SW480 (cell line): ENCODE measurements around the gene ADK.
"Not testable (repeated sequence)": the region's sequence is repeated elsewhere in the genome, so short reads cannot be mapped to it uniquely, and the experiment has no call there.

ENCODE experiments used
- DNase-seq: peaks from one replicate; pipeline ENCODE4 v3.0.0-alpha.2; 2016; ENCODE audit warnings: low spot score

The ADK gene

GRCh38 chr10:74490551-74490950 lies 339.5 kb downstream of the ADK start:
- DNase-seq: no peak

GRCh38 chr10:74491014-74491413 lies 340.0 kb downstream of the ADK start:
- no peak for DNase-seq

- DNase-seq: not testable (repeated sequence)
Measured at GRCh38 chr10:74496276-74496675, 345.3 kb downstream of the ADK start.

DNA sequence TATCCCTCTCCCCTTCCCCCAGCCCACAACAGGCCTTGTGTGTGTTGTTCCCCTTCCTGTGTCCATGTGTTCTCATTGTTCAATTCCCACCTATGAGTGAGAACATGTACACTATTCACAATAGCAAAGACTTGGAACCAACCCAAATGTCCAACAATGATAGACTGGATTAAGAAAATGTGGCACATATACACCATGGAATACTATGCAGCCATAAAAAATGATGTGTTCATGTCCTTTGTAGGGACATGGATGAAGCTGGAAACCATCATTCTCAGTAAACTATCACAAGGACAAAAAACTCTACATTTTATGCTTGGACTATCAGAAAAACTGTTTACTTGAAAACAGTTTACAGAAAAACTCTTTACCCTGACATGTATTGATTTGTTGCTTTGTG lies 347.6 kb downstream of the ADK start:
- DNase-seq: not testable (repeated sequence)

GRCh38 chr10:74500026-74500704 lies 349.1 kb downstream of the ADK start:
- DNase-seq: no peak

DNA sequence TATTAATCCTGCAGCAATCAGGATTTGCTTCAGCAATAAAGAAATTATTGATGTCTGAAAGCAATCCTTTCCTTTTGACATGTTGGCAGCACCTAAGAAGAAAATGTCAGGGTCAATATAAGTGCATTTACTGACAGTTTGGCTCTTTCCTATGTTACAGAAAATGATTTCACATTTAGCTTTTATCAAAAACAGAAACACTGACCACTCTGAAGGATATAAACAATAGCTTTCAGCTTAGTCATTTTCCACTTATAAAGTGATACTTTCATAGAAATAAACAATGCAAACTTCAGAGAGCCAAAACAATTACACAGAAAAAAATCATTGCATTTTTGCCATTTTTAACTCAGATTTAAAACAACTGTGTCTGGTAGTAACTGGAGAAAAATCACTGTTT lies 349.8 kb downstream of the ADK start:
- DNase-seq: no peak

DNA sequence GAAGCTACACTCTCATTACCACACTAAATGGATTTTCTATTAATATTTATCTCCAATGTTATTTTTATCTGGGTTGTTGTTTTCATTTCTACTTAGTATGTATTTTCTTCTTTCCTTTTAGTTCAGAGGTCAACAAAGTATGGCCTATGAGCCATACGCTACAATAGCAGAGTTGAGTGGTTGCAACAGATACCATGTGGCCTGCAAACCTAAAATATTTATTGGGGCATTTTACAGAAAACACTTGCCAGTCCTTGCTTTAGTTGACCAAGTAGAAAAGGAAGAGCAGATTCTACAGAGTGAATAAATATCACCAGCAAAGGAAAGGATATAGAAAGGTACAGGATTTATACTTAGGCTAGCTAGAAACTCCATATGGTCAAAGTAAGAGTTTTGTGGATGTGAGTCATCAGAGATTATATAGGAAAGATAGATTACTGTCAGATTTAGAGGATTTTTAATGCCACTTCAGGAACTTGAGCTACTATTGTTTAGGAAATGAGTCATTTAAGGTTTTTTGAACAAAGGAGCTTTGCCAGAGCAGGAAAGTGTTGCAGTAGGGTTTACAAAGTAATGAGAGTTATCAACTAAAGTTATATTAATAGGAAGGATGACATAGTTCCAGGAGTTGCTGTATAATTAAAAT lies 352.1 kb downstream of the ADK start:
- no peak for DNase-seq

DNA sequence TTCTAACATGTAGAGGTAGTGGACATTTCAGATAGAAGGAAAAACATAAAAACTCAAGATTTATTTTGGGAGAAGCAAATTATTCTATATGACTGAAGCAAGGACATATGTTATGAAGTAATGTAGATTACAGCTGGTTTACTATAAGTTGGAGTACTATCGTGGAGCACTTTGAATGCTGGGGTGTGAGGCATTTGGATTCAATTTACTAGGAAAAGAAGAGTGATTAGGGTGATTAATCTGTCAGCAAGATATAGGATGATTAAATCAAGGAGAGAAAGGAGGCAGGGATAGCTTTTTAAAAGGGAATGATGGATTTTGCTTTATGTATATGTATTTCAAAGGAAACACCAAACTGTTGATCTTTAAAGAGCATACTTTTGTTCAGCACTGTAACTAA lies 356.9 kb downstream of the ADK start:
- DNase-seq: no peak

DNA sequence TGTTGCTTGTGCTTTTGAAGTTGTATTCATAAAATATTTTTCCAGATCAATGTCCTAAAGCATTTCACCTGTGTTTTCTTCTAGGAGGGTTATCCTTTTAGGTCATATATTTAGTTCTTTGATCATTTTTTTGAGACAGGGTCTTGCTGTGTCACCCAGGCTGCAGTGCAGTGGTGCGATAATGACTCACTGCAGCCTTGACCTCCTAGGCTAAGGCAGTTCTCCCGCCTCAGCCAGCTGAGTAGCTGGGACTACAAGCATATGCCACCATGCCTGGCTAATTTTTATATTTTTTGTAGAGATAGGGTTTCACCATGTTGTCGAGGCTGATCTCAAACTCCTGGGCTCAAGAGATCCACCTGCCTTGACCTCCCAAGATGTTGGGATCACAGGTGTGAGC lies 359.6 kb downstream of the ADK start:
- no peak for DNase-seq

DNA sequence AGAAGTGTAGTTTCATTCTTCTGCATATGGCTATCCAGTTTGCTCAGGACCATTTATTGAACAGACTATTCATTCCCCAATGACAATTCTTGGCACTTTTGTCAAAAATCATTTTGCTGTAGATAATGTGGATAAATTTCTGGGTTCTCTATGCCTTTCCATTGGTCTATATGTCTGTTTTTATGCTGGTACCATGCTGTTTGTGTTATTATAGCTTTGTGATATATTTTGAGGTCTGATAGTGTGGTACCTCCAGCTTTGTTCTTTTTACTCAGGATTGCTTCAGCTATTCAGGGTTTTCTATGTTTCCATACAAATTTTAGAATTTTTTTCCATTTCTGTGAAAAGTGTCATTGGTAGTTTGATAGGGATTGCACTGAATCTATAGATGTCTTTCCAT lies 360.0 kb downstream of the ADK start:
- DNase-seq: no peak

DNA sequence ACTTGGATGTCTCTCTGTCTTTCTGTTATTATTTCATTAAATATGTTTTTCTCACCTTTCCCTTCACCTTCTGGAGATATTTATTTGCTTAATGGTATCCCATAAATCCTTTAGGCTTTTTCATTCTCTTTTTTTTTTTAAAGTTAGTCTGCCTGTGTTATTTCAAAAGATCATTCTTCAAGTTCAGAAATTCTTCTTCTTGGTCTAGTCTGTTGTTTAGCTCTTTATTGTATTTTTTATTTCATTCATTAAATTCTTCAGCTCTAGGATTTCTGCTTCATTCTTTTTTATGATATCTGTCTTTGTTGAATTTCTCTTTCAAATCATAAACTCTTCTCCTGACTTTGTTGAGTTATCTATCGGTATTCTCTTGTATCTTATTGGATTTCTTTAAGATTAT lies 363.3 kb downstream of the ADK start:
- DNase-seq: no peak

DNA sequence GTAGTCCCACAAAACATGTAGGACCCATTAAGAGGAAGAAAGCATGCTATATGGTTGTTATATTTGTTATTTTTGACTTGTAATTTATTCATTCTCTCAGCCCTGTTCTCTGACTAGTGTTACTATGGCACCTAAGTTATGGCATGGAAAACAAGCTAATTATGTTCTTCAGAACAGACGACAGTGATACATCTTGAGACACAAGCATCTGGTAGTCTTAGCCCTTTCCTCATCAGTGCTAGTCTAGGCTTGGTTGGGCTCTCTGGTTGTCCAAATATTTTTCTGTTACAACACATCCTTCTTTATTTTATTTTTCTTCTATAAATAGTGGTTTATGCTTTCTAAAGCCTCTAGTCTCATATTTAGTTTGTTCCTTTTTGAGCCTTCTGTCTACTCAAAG lies 367.0 kb downstream of the ADK start:
- no peak for DNase-seq

DNA sequence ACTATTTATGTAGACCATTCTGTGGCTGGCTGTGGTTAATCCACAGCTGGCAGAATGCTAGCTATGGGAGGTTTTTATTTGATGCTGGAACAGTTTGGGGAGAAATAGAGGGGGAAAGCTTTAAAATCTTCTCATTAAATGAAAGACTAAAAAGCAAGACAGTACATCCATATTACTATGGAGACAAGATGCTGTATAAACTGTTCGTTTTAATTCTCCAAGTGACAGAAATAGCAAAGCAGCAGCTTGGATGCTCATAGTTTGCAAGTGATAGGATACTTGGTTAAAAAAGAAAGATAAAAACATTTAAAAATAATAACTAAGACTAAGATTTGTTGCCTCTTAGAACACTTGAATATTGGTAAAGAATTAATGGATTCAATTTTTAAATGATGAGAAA lies 370.5 kb downstream of the ADK start:
- no peak for DNase-seq

- no peak for DNase-seq
Measured at GRCh38 chr10:74523199-74523598, 372.2 kb downstream of the ADK start.

- DNase-seq: no peak
Measured at GRCh38 chr10:74525885-74526284, 374.9 kb downstream of the ADK start.

DNA sequence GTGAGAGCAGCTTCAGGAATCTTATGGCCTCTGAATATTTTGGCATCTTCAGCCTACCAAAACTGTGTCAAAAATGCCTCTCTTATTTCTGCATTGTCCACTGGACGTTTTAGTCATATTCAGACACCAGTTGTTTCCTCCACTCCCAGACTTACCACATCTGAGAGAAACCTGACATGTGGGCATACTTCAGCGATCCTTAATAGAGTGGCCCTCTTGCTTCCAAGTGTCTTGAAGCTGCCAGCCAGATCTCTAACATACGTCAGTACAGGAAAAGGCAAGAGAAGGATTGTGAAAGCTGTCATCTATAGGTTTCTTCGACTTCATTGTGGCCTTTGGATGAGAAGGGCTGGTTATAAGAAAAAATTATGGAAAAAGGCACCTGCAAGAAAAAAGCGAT lies 376.6 kb downstream of the ADK start:
- not testable (repeated sequence) for DNase-seq

- no peak for DNase-seq
Measured at GRCh38 chr10:74529205-74529604, 378.2 kb downstream of the ADK start.

DNA sequence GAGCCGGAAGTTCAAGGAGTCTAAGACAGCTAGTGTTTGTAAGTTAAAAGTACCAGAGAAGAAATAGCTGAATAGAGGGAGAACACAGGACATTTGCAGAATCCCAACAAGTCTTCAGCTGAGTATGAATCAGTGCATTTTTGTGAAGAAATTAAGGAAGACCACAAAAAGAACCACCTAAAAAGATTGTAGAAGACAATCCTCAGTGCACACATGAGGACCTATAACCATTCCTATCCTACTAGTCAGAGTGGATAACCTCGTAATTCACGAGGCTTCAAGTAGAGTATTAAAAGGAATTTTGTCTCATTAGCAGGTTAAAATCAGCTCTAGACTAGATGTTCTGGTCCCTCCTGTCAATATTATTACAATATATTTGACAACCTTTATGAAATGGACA lies 380.0 kb downstream of the ADK start:
- no peak for DNase-seq

GRCh38 chr10:74539317-74539716 lies 388.3 kb downstream of the ADK start:
- DNase-seq: no peak

DNA sequence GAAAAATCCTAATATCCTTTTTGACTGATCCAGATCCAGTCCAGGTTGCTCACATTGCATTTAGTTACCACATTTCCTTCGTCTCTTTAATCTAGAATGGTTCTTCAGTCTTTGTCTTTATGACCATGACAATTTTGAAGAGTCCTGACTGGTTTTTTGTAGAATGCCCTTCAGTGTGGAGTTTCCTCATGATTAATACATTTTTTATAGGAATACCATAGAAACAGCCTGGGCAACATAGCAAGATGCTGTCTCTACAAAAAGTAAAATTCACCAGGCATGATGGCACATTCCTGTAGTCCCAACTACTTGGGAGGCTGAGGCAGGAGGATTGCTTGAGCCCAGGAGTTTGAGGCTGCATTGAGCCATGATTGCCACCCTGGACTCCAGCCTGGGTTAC lies 390.4 kb downstream of the ADK start:
- DNase-seq: no peak

DNA sequence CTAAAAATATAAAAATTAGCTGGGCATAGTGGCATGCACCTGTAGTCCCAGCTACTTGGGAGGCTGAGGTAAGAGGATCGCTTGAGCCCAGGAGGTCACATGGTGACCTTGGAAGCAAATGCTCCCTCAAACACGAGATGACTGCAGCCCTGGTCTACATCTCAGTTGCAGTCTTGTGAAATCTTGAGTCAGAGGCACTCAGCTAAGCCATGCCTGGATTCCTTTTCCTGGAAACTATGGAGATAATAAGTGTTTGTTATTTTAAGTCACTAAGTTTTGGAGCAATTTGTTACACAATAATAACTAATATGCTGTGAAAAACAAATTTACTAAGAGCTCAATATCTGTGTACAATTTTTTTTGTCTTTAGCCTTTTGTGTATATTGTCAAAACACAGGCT lies 391.1 kb downstream of the ADK start:
- DNase-seq: no peak

DNA sequence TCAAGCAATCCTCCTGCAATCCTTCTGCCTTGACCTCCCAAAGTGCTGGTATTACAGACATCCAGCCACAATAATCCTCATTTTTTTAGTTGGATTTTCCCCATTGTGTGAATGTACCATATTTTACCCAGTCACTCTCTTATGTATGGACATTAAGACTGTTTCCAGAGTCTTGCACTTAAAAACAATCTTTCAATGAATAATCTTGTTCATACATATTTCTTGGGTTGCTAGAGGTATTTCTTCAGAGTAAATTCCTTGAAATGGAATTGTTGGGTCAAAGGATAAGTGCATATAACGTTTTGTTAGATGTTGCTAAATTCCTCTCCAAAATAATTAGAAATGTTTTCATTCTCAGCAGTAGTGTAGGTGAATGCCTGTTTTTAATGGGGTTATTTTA lies 392.3 kb downstream of the ADK start:
- DNase-seq: no peak

DNA sequence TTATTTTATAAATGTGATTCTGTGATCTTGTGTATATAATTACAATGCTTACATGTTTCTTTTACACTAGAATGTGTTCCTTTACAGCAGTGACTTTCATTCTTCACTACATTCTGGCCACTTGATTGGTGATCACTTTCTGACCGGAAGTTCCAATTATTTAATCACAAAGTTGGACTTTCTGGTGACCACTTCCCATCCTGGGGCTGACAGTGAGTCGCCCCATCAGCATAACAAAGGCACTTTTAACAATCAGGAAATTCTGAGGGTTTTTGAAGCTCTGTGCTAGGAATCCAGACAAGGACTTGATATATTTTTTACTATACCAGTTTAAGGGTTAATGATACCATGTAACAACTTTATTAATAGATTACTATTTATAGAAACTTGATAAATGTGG lies 393.1 kb downstream of the ADK start:
- no peak for DNase-seq

DNA sequence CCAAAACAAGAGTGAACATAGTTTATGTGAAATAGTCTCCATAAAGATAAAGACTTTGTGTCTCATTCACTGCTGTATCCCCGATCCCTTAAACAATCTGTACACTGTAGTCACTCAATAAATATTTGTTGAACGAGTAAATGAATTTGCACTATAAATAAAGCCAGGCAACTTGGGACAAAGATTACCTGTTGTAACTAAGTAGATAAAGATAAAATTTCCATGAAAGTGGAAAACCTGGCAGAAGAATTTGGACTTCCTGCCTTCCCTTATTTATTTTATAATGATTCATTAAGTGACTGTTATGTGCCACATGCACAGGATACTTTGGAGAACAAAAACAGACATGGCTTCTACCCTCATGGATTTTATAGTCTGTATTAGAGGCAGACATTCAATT lies 397.7 kb downstream of the ADK start:
- DNase-seq: no peak
